Peyer's patch (tissue), 4 donors: ENCODE data around the gene ENO3. TPM values are rescaled to one million over a fixed set of nuclear protein-coding genes. Genes with fewer than 3 reads are reported as not detected.

Source experiments
- DNase-seq, 3 donors: peaks; one replicate each; pipeline ENCODE4 v3.0.0-alpha.2; 2017 to 2019
- H3K27ac ChIP-seq, 4 donors: fragments of 200-600 bp; sonication (generic); one replicate each; pipeline ENCODE4 v1.5.1; 2016 to 2019
- H3K27me3 ChIP-seq, 2 donors: fragments of 200-600 bp; sonication (generic); one replicate each; pipeline ENCODE4 v1.5.1; 2019
- H3K36me3 ChIP-seq, 3 donors: fragments of 200-600 bp; sonication (generic); one replicate each; pipeline ENCODE4 v1.5.1; 2016 to 2019
- H3K4me1 ChIP-seq, 4 donors: fragments of 200-600 bp; sonication (generic); one replicate each; pipeline ENCODE4 v1.5.1; 2016 to 2019
- H3K4me3 ChIP-seq, 4 donors: fragments of 200-600 bp; sonication (generic); 1 replicate in 3 of 4; 2 replicates in 1 of 4; pipeline ENCODE4 v1.5.1; 2016 to 2019; ENCODE audit warnings: mild to moderate bottlenecking in 1 of 4
- H3K9me3 ChIP-seq, 4 donors: fragments of 200-600 bp; sonication (generic); one replicate each; pipeline ENCODE4 v1.5.1; 2016 to 2019; ENCODE audit warnings: mild to moderate bottlenecking in 1 of 4
- CTCF ChIP-seq, 6 experiments: fragments of 450-650 bp in 4 of 6; fragments of 200-600 bp in 2 of 6; sonication (generic) in 1 of 6; IDR thresholded peaks; one replicate each; pipeline ENCODE4 v1.5.1; 2017 to 2019; ENCODE audit warnings: antibody characterized with exemption in 6 of 6, mild to moderate bottlenecking in 3 of 6, moderate library complexity in 1 of 6
- POLR2A ChIP-seq, 2 donors: fragments of 450-650 bp; IDR thresholded peaks; one replicate each; pipeline ENCODE4 v1.5.1; 2017; ENCODE audit warnings: antibody characterized with exemption in 2 of 2, mild to moderate bottlenecking in 2 of 2, moderate library complexity in 2 of 2
- total RNA-seq, 4 donors: library from RNA; depleted of rRNA; stranded (reverse); fragments of >200 nt; gene quantifications; one replicate each; pipeline ENCODE4 v1.1.0, GENCODE V29; 2016

ENO3 gene
- total RNA-seq, 4 donors from 2014 or later: 7.4 to 27.7 (median 20.6) TPM

- Histone ChIP-seq H3K27me3 (no peaks in the 10 kb centered on the region), H3K9me3 (no peaks in the 10 kb centered on the region), H3K27ac (peak overlapping the region in 1 of 4 donors; percentile 7), H3K4me1 (peaks cover 0 to 26% (median 13%) of the 10 kb centered on the region in 4 donors), H3K4me3 (no peak overlapping the region), H3K36me3 (peaks cover 0 to 22% (median 0%) of the 10 kb centered on the region in 3 donors)
- no peak for TF ChIP-seq POLR2A (IDR thresholded peaks at IDR 0.05)
- peak in 3 of 6 experiments; percentile 16 to 20 (median 18) for TF ChIP-seq CTCF (IDR thresholded peaks at IDR 0.05)
- no peak for DNase-seq
Observed at GRCh38 chr17:4934173-4934979, 16.5 kb upstream of the ENO3 start.

- H3K36me3 ChIP-seq: peaks cover 0 to 22% (median 0%) of the 10 kb centered on the region in 3 donors
- no peak overlapping the region for H3K4me3 ChIP-seq
- DNase-seq: no peak
- no peaks in the 10 kb centered on the region for H3K9me3 ChIP-seq
- no peak overlapping the region for H3K27ac ChIP-seq
- no peaks in the 10 kb centered on the region for H3K27me3 ChIP-seq
- TF ChIP-seq POLR2A (IDR thresholded peaks at IDR 0.05) (no peak), CTCF (IDR thresholded peaks at IDR 0.05) (no peak)
- H3K4me1 ChIP-seq: peaks cover 0 to 26% (median 13%) of the 10 kb centered on the region in 4 donors
Observed at GRCh38 chr17:4935650-4936049, 15.3 kb upstream of the ENO3 start.

GRCh38 chr17:4936436-4936835 is 14.5 kb upstream of the ENO3 start:
- no peaks in the 10 kb centered on the region for H3K9me3 ChIP-seq
- no peak overlapping the region for H3K27ac ChIP-seq
- peaks cover 0 to 22% (median 0%) of the 10 kb centered on the region in 3 donors for H3K36me3 ChIP-seq
- H3K27me3 ChIP-seq: no peaks in the 10 kb centered on the region
- H3K4me1 ChIP-seq: peaks cover 0 to 34% (median 16%) of the 10 kb centered on the region in 4 donors
- H3K4me3 ChIP-seq: no peak overlapping the region
- DNase-seq: no peak
- TF ChIP-seq CTCF (IDR thresholded peaks at IDR 0.05): no peak
- TF ChIP-seq POLR2A (IDR thresholded peaks at IDR 0.05): no peak

- Histone ChIP-seq H3K4me3 (no peak overlapping the region), H3K36me3 (peaks cover 0 to 28% (median 0%) of the 10 kb centered on the region in 3 donors), H3K9me3 (no peaks in the 10 kb centered on the region), H3K4me1 (peaks cover 0 to 45% (median 23%) of the 10 kb centered on the region in 4 donors), H3K27me3 (no peaks in the 10 kb centered on the region), H3K27ac (no peak overlapping the region)
- TF ChIP-seq CTCF (IDR thresholded peaks at IDR 0.05): no peak
- no peak for TF ChIP-seq POLR2A (IDR thresholded peaks at IDR 0.05)
- DNase-seq: no peak
Observed at GRCh38 chr17:4937553-4937952, 13.4 kb upstream of the ENO3 start.

- H3K27ac ChIP-seq: no peak overlapping the region
- DNase-seq: no peak
- H3K27me3 ChIP-seq: no peaks in the 10 kb centered on the region
- H3K4me1 ChIP-seq: peaks cover 0 to 50% (median 23%) of the 10 kb centered on the region in 4 donors
- no peak for TF ChIP-seq POLR2A (IDR thresholded peaks at IDR 0.05)
- TF ChIP-seq CTCF (IDR thresholded peaks at IDR 0.05): no peak
- no peaks in the 10 kb centered on the region for H3K9me3 ChIP-seq
- H3K4me3 ChIP-seq: no peak overlapping the region
- peaks cover 0 to 33% (median 0%) of the 10 kb centered on the region in 3 donors for H3K36me3 ChIP-seq
Observed at GRCh38 chr17:4938069-4938491, 12.8 kb upstream of the ENO3 start.
